Suppressor macrophage (primary cell): ENCODE data around the gene HDAC4.

Experiments used
- DNase-seq, 4 experiments: peaks; one replicate each; pipeline ENCODE4 v3.0.0-alpha.2; 2020 to 2022

HDAC4 gene

GRCh38 chr2:239368906-239369552, 31.8 kb downstream of the HDAC4 start:
- DNase-seq = no peak

DNA sequence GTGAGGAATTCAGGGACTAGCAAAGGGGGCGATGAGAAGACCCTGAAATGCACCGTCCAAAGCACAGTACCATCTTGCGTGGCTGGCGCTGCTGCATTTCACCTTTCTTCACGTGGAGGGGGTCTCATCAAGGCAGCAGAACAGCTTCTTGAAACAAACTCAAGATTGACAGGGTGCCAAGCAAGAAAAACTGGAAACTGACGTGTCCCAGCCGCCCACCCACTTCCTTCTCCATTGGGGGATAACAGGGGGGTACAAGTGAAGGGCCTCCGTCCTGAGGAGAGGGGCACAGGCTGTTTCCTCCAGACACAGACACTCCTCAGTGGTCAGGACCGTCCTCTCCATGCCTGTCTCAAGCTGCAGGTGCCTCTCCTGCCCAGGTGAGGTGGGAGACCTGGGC, 32.5 kb downstream of the HDAC4 start:
- DNase-seq = peak in 2 of 4 experiments; percentile 15 to 21

GRCh38 chr2:239366740-239367139, 34.1 kb downstream of the HDAC4 start:
- DNase-seq = no peak

GRCh38 chr2:239365782-239366435, 34.9 kb downstream of the HDAC4 start:
- DNase-seq = no peak

DNA sequence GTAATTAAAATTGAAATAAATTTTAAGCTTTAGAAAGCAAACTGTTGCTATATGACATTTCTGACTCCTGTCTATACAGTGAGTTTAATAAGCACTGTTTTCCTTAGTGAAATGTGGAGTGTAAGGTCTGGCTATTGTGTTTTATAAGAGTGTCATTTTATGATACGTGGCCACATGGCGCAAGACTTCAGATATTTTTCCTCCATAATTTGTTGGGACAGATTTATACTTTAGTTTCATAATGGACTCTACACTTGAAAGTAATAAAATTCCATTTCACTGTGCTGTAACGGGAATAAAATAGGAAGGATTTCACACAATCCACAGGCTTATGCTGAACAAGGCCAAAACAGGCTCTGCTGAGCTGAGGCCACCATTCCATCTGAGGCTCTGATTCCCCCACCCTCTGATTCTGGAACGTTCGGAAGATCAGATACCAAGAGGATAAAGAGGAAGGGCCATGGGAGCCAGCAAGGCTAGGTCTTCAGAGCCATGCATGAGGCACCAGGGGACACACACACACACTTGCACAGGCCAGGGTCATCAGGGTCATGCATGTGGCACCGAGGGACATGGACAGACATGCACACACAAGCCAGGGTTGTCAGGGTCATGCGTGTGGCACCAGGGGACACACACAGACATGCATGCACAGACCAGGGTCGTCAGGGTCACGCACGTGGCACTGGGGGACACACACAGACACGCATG, 35.6 kb downstream of the HDAC4 start:
- DNase-seq = no peak

DNA sequence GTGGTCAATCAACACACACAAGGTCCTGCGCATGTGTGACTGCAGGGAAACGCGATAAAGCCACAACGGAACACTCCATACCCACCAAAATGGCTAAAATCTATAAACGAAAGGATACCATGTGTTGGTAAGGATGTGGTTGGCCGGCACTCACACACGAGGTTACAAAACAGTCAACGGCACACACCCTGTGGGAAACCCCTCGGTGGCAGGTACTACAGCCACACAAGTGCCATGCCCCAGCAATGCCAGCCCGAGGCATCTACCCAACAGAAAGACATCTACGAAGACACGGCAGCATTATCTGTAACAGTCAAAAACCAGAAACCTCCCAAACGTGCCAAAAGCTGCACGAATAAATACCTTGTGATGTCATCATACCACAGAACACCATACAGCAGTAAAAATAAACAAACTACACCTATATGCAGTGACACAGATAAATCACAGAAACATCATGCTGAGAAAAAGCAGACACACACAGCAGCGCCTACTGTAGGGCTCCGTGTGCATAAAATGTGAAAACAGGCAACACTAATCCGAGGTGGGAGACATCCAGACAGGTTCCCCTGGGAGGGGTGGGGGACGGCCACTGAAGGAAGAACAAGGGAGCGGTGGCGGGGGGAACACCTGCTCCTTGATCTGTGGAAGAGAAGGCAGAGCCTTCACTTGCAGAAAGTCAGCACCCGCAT, 36.7 kb downstream of the HDAC4 start:
- no peak for DNase-seq

DNA sequence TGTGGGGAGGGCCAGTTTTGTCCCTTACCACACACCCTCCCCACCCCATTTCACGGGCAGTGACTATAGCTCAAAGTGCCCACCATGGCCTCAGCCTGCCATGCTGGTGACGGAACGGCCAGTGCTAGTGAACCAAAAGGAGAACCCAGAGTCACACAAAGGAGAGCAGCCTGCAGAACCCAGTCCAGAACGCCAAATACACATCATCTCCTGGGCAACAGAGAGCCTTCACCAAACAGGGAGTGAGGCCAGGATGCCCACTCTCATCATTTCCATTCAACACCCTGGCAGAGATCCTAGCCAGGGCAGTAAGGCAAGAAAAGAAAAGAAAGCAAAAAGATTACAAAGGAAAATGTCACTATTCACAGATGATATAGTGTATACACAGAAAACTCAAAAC, 38.3 kb downstream of the HDAC4 start:
- no peak for DNase-seq

DNA sequence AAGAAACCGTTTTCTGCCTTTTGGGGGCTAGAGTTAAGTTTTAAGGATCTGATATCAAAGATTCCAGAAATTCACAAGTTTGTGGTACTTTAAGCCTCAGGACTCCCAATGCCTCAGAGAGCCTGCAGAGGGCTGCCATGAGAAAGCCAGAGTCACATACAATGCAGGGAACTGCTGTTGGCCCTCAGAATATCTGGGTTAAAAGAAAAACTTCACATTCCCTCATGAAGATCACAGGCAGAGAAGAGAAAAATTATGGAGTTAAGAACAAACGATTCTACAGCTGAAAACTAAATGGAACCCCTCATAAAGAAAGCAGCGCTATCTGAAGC, 39.5 kb downstream of the HDAC4 start:
- peak in 1 of 4 experiments; percentile 17 for DNase-seq

- no peak for DNase-seq
These were observed 40.2 kb downstream of the HDAC4 start for GRCh38 chr2:239360421-239361310.

GRCh38 chr2:239360008-239360407, 40.8 kb downstream of the HDAC4 start:
- no peak for DNase-seq

GRCh38 chr2:239359196-239359912, 41.5 kb downstream of the HDAC4 start:
- DNase-seq = peak in 1 of 4 experiments; percentile 11

GRCh38 chr2:239358062-239358754, 42.6 kb downstream of the HDAC4 start:
- no peak for DNase-seq

DNA sequence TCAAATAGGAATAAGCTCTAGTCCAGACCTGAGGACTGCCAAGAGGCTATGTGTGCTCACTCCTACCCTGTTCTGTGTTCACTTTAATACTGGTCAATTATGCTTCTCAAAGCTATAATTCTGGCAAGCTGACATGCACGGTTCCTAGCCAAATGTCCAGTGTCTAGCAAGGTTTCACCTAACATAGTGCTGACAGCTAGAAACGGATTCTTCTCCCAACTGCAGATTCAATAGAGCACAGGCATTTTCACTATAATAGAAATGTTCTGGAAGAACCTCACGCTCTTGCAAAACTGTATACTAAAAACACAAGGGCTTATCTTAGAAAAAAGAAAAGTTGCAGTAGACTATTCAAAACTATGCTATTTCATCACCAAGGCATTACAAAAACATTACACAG, 45.1 kb downstream of the HDAC4 start:
- DNase-seq = no peak

- no peak for DNase-seq
These were observed 45.7 kb downstream of the HDAC4 start for GRCh38 chr2:239355139-239355538.

- DNase-seq = no peak
These were observed 46.1 kb downstream of the HDAC4 start for GRCh38 chr2:239354791-239355136.

GRCh38 chr2:239354132-239354790, 46.6 kb downstream of the HDAC4 start:
- no peak for DNase-seq

DNA sequence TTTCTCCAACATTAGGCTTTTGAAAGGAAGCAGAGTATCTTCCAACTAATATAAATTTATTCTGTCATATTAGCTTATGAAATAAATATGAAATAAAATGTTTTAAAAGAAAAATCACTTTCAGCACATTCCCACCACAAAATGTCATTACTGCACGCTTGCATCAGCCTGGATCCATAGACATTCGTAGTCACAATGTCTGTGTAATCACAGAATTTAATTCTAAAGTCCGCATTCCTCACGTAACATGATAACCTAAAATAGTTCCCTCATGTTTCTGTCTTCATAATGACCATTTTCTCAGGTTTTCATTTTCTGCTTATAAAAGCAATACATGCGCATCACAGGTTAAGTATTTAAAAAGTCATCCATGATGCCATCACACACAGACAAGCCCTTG, 47.1 kb downstream of the HDAC4 start:
- DNase-seq = no peak

DNA sequence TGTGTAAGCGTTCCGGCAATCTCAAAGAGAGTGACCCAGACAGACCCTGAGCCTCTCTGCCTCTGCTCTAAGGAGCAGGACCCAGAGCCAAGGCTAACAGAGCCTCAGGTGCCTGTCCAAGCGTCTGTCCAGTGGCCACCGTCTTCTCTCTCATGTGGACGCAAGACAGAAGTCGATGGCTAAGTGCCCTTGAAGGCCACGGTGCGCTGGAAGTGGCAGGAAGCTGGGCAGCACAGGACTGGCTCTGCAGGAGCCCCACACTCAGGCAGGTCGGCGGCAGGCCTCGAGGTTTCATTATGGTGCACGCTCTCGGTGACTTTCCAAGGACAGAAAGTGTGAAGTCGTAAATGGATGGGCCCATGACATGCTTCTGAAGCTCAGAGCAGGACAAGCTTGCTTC, 49.1 kb downstream of the HDAC4 start:
- no peak for DNase-seq

DNA sequence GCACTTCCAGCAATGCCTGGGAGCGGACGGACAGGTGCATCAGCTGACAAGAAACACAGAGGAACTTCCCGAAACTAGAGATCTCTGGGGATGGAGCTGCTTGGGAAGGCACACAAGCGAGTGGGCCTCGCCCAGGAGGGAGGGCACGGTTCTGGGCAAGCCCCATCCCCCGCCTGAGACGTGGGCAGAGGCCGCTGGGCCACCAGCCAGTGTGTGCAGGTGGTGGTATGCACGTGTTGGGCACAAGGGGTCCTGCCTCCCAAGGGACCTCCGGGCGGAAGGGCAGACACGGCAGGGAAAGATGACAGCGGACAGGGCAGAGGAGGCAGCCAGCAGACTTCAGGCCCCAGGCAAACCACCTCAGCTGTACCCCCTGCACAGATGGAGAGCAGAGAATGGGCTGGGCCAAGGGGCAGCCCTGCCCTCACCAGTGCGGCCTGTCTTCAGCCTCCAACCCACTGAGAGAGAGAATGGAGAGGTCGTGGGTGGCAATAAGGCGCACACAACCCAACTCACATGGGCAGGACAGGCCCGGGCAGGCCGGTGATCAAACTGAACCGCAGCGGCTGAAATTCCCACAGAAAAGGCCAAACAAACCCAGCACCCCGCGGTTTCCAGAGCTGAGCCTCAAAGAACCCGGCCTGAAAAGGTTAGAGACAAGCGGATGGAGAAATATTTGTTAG, 51.2 kb downstream of the HDAC4 start:
- DNase-seq = no peak
